Measurements from ENCODE around the gene ALOX5. TPM values are rescaled to one million over a fixed set of nuclear protein-coding genes. Genes with fewer than 3 reads are reported as not detected.

Gene ALOX5
- total and polyA plus RNA-seq, 2 of the 4 experiments (the other 2 are of a cell fraction), result not detected

DNA sequence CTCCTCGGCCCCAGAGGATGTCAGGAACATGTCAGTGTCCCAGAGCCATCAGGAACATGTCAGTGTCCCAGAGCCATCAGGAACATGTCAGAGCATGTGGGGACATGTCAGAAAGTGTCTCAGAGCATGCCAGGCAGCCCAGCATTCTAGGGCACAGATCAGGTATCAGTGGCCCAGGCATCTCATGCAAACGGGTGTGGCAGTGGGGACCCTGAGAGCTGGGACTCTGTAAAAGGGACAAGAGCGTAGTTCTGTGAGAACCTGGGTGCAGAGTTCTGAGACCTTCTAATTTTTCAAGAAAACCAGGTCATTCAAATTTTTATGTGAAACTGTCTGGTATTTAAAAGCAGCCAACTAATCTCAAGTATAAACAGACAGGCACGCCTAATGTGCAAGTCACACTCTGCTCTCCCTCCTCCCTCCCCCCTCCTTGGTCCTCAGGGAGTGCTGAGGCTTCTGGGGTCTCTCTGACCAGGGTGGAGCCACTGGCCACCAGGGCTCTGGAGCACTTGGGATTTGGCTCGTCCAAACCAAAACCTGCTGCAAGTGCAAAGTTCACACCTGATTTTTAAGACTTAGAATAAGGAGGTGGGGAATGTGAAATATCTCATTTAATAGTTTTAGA, 64.6 kb downstream of the ALOX5 start:
- H4K20me1 ChIP-seq (ENCODE audit: insufficient read depth, low read length), result no peaks in the 10 kb centered on the region
- no peak overlapping the region for H3K56ac ChIP-seq (ENCODE audit: extremely low read depth, insufficient read depth, low read length)
- peak overlapping the region; percentile 28; the same call in 1 of the 2 replicates for H2AK5ac ChIP-seq (ENCODE audit: low read depth, low read length)
- H3K9me1 ChIP-seq (ENCODE audit: insufficient read depth, low read length), result no peaks in the 10 kb centered on the region
- no peaks in the 10 kb centered on the region for H3K79me1 ChIP-seq (ENCODE audit: low read depth in 1 of 2, low read length in 2 of 2)
- peak overlapping the region; percentile 10; the same call in 1 of the 2 replicates for H3K4ac ChIP-seq (ENCODE audit: low read depth, low read length)
- dilution Hi-C loops (cut with HindIII; ENCODE audit: low sequenced_read_pairs, unreplicated experiment), result no loop called here
- WGBS, 2 experiments (ENCODE audit: extremely low coverage in 2 of 2, insufficient read length in 1 of 2), result 40% methylated on average over 2 of the region's 5 CpGs; no CpG with 5 or more reads in 1 of the 2 experiments
- peak overlapping the region; percentile 78; the same call in 1 of the 2 replicates for H4K5ac ChIP-seq (ENCODE audit: low read depth, low read length)
- no peak overlapping the region for H3K4me3 ChIP-seq (ENCODE audit: insufficient read depth, low read depth, low read length)
- no peak overlapping the region for H3K23ac ChIP-seq (ENCODE audit: low read depth, low read length)
- POLR2A ChIA-PET (ENCODE audit: unreplicated experiment), result no interaction called here
- peak overlapping the region; percentile 38; the same call in 1 of the 2 replicates for H4K91ac ChIP-seq (ENCODE audit: insufficient read depth, low read depth, low read length)
- ATAC-seq (ENCODE audit: low read depth) (0 out of 2 replicates have a peak, but pooled peaks have one; percentile 46), DNase-seq (no peak)
- H2BK20ac ChIP-seq (ENCODE audit: low read depth, low read length), result 0 out of 2 replicates have a peak overlapping the region, but pooled peaks have one; percentile 42
- peak overlapping the region in 1 of 2 experiments; percentile 20; a peak in 3 of 4 replicates for H4K8ac ChIP-seq (ENCODE audit: low read depth in 2 of 2, low read length in 2 of 2)
- no peak overlapping the region for H3K4me2 ChIP-seq (ENCODE audit: low read depth, low read length)
- H3K27ac ChIP-seq (ENCODE audit: insufficient read depth, low read length), result no peak overlapping the region
- no peaks in the 10 kb centered on the region for H3K36me3 ChIP-seq (ENCODE audit: control insufficient read depth, insufficient read depth, low read length)
- in situ Hi-C loops (cut with MboI; ENCODE audit: low sequenced_read_pairs), result no loop called here
- peak overlapping the region; percentile 44 for H2AFZ ChIP-seq (replicated peaks; ENCODE audit: low read length, poor library complexity)
- H3K9ac ChIP-seq (ENCODE audit: low read depth, low read length), result no peak overlapping the region
- peaks cover 3% of the 10 kb centered on the region for H3K4me1 ChIP-seq (ENCODE audit: control insufficient read depth, insufficient read depth, low read length)
- no peak overlapping the region for H2BK15ac ChIP-seq (ENCODE audit: low read depth, low read length)
- peaks cover 7% of the 10 kb centered on the region for H3K27me3 ChIP-seq (ENCODE audit: control insufficient read depth, insufficient read depth, low read length)
- H2BK5ac ChIP-seq (ENCODE audit: low read depth, low read length, poor library complexity, severe bottlenecking), result peak overlapping the region; percentile 84
- H3K9me3 ChIP-seq (ENCODE audit: control insufficient read depth, insufficient read depth, low read length), result no peaks in the 10 kb centered on the region
- intact Hi-C loops (cut with micrococcal nuclease), result no loop called here
- BruUV-seq (replicated peaks), result no TSS peak
- peak overlapping the region; percentile 61; the same call in 1 of the 2 replicates for H2BK120ac ChIP-seq (ENCODE audit: low read depth, low read length)
- CTCF ChIA-PET, result no interaction called here
- H3K18ac ChIP-seq (ENCODE audit: low read depth, low read length), result peak overlapping the region; percentile 94
- peak overlapping the region; percentile 26 for H2AK9ac ChIP-seq (replicated peaks; ENCODE audit: low read depth, low read length, poor library complexity)
- H3K14ac ChIP-seq (replicated peaks; ENCODE audit: low read depth, low read length), result 0 out of 2 replicates have a peak overlapping the region, but pooled peaks have one; percentile 1
- TF ChIP-seq MAZ (IDR thresholded peaks at IDR 0.05; ENCODE audit: borderline replicate concordance, low read depth, low read length) (no peak), FOS (IDR thresholded peaks at IDR 0.05; ENCODE audit: low read depth, low read length) (no peak), SMC3 (IDR thresholded peaks at IDR 0.05; ENCODE audit: low read depth, low read length) (no peak), NFE2L2 (IDR thresholded peaks at IDR 0.05; ENCODE audit: low read depth, low read length) (no peak), MXI1 (IDR thresholded peaks at IDR 0.05; ENCODE audit: borderline replicate concordance, low read depth, low read length) (no peak), RFX5 (IDR thresholded peaks at IDR 0.05; ENCODE audit: low read depth, low read length) (no peak), POLR2A (IDR thresholded peaks at IDR 0.05; ENCODE audit: low read depth, low read length) (no peak), MAFK (IDR thresholded peaks at IDR 0.05; ENCODE audit: low read depth, low read length) (no peak), RAD21 (IDR thresholded peaks at IDR 0.05; ENCODE audit: low read length) (no peak), CEBPB (IDR thresholded peaks at IDR 0.05; ENCODE audit: low read depth, low read length) (no peak), CHD1 (IDR thresholded peaks at IDR 0.05; ENCODE audit: low read depth, low read length) (no peak), BHLHE40 (IDR thresholded peaks at IDR 0.05; ENCODE audit: low read depth, low read length) (no peak)
- TF ChIP-seq, protein P1, sequence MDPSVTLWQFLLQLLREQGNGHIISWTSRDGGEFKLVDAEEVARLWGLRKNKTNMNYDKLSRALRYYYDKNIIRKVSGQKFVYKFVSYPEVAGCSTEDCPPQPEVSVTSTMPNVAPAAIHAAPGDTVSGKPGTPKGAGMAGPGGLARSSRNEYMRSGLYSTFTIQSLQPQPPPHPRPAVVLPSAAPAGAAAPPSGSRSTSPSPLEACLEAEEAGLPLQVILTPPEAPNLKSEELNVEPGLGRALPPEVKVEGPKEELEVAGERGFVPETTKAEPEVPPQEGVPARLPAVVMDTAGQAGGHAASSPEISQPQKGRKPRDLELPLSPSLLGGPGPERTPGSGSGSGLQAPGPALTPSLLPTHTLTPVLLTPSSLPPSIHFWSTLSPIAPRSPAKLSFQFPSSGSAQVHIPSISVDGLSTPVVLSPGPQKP (IDR thresholded peaks at IDR 0.05; ENCODE audit: borderline replicate concordance, low read depth, low read length), result no peak
- TF ChIP-seq, protein P2, sequence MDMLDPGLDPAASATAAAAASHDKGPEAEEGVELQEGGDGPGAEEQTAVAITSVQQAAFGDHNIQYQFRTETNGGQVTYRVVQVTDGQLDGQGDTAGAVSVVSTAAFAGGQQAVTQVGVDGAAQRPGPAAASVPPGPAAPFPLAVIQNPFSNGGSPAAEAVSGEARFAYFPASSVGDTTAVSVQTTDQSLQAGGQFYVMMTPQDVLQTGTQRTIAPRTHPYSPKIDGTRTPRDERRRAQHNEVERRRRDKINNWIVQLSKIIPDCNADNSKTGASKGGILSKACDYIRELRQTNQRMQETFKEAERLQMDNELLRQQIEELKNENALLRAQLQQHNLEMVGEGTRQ (IDR thresholded peaks at IDR 0.05; ENCODE audit: low read depth, low read length), result no peak
- TF ChIP-seq, protein P3, sequence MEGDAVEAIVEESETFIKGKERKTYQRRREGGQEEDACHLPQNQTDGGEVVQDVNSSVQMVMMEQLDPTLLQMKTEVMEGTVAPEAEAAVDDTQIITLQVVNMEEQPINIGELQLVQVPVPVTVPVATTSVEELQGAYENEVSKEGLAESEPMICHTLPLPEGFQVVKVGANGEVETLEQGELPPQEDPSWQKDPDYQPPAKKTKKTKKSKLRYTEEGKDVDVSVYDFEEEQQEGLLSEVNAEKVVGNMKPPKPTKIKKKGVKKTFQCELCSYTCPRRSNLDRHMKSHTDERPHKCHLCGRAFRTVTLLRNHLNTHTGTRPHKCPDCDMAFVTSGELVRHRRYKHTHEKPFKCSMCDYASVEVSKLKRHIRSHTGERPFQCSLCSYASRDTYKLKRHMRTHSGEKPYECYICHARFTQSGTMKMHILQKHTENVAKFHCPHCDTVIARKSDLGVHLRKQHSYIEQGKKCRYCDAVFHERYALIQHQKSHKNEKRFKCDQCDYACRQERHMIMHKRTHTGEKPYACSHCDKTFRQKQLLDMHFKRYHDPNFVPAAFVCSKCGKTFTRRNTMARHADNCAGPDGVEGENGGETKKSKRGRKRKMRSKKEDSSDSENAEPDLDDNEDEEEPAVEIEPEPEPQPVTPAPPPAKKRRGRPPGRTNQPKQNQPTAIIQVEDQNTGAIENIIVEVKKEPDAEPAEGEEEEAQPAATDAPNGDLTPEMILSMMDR (conservative IDR thresholded peaks at IDR 0.05; ENCODE audit: low read depth, low read length), result no peak

Data from IMR-90 (cell line).